Lung (tissue), 12 donors: ENCODE measurements around the gene TNC. TPM values are rescaled to one million over a fixed set of nuclear protein-coding genes. Genes with fewer than 3 reads are reported as not detected.

ENCODE experiments used
- ATAC-seq: fragments of 200-7000 bp; cut with Tn5 transposase; one replicate; pipeline ENCODE4 v1.9.1; 2020; ENCODE audit warnings: moderate number of reproducible peaks; ENCODE audit not compliant: insufficient read depth, low FRiP score
- DNase-seq, 3 donors: peaks; one replicate each; pipeline ENCODE4 v3.0.0-alpha.2; 2013 to 2017
- H3K27ac ChIP-seq, 2 donors: one replicate each; pipeline ENCODE4 v1.5.1; 2013; ENCODE audit warnings: mild to moderate bottlenecking in 2 of 2, moderate library complexity in 2 of 2, control low read depth in 1 of 2, inconsistent platforms in 1 of 2, low read depth in 1 of 2, low read length in 1 of 2
- H3K27me3 ChIP-seq, 3 donors: one replicate each; pipeline ENCODE4 v1.5.1; 2013; ENCODE audit warnings: low read length in 2 of 3; ENCODE audit not compliant: control insufficient read depth in 3 of 3, insufficient read depth in 3 of 3
- H3K36me3 ChIP-seq, 4 donors: one replicate each; pipeline ENCODE4 v1.5.1; 2013; ENCODE audit warnings: low read length in 4 of 4, mild to moderate bottlenecking in 1 of 4, moderate library complexity in 1 of 4; ENCODE audit not compliant: control insufficient read depth in 4 of 4, insufficient read depth in 4 of 4
- H3K4me1 ChIP-seq, 5 donors: one replicate each; pipeline ENCODE4 v1.5.1; 2013; ENCODE audit warnings: low read length in 5 of 5, mild to moderate bottlenecking in 2 of 5, moderate library complexity in 1 of 5; ENCODE audit not compliant: control insufficient read depth in 5 of 5, insufficient read depth in 5 of 5
- H3K4me3 ChIP-seq: one replicate; pipeline ENCODE4 v1.5.1; 2013; ENCODE audit warnings: mild to moderate bottlenecking, control low read depth, moderate library complexity
- H3K9ac ChIP-seq, 2 donors: one replicate each; pipeline ENCODE4 v1.5.1; 2013; ENCODE audit warnings: low read length in 2 of 2, control low read depth in 1 of 2; ENCODE audit not compliant: insufficient read depth in 1 of 2
- H3K9me3 ChIP-seq, 4 donors: one replicate each; pipeline ENCODE4 v1.5.1; 2013; ENCODE audit warnings: low read length in 3 of 4, mild to moderate bottlenecking in 1 of 4, moderate library complexity in 1 of 4; ENCODE audit not compliant: control insufficient read depth in 4 of 4, insufficient read depth in 3 of 4
- WGBS, 2 donors: extraction: QIAGEN DNeasy Blood & Tissue Kit; methylation state at CpG; one replicate each; pipeline ENCODE4 v1.1.7; 2013; 5-methylcytosine and 5-hydroxymethylcytosine counted together
- polyA plus RNA-seq, 2 donors: library from polyadenylated mRNA; stranded (reverse); fragments of 200-250 nt; gene quantifications; one replicate each; pipeline ENCODE4 v1.2.1, GENCODE V29; 2013
- total RNA-seq, 2 donors: library from RNA; depleted of rRNA in 1 of 2; stranded (reverse); fragments of >200 nt in 1 of 2; gene quantifications; one replicate each; pipeline ENCODE4 v1.2.1, GENCODE V29; 2014 to 2021
- TF ChIP-seq, protein P1 (sequence below): IDR thresholded peaks from 2 replicates; pipeline ENCODE4 v1.5.1; 2012; ENCODE audit warnings: mild to moderate bottlenecking; ENCODE audit errors: control extremely low read depth, extremely low read depth
- donor health status: control.
- donor health status: control.
- donor health status: Bipolar disorder and iron deficiency.
- donor health status: healthy.
- donor health status: DM: yes; HTN: yes; CAD: no.

The TNC gene
- total and polyA plus RNA-seq, 4 donors = 3.9 to 242 (median 80.5) TPM

DNA sequence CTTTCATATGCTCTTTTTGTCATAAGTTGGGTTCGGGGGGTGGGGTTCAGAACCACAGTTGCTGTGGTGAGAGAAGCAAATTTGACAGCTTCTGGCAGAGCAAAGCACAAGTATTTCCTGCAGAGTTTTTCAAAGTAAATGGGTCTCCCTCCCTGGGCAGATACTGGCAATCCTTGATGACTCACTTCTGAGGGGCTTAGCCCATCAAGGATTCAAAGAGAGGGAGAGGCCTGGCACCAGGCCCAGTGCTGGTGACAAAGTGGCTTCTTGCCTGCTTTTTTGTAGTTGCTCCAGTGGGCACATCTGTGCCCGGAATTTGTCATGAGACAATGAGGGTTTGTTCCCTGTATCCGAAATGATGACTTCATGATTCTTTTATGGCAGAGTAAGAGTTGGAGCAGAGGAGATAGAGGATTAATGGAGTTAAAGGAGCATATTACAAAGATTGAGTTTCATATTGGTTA lies 46.6 kb upstream of the TNC start:
- peak; percentile 77 to 92 (median 90) for DNase-seq
- Histone ChIP-seq H3K27ac (no peak overlapping the region), H3K9ac (no peak overlapping the region), H3K4me1 (peaks cover 0 to 12% (median 0%) of the 10 kb centered on the region in 5 donors), H3K4me3 (no peak overlapping the region), H3K27me3 (no peaks in the 10 kb centered on the region), H3K9me3 (peaks cover 0 to 3% (median 2%) of the 10 kb centered on the region in 4 donors), H3K36me3 (no peaks in the 10 kb centered on the region)
- no peak for ATAC-seq
- TF ChIP-seq, protein P1, sequence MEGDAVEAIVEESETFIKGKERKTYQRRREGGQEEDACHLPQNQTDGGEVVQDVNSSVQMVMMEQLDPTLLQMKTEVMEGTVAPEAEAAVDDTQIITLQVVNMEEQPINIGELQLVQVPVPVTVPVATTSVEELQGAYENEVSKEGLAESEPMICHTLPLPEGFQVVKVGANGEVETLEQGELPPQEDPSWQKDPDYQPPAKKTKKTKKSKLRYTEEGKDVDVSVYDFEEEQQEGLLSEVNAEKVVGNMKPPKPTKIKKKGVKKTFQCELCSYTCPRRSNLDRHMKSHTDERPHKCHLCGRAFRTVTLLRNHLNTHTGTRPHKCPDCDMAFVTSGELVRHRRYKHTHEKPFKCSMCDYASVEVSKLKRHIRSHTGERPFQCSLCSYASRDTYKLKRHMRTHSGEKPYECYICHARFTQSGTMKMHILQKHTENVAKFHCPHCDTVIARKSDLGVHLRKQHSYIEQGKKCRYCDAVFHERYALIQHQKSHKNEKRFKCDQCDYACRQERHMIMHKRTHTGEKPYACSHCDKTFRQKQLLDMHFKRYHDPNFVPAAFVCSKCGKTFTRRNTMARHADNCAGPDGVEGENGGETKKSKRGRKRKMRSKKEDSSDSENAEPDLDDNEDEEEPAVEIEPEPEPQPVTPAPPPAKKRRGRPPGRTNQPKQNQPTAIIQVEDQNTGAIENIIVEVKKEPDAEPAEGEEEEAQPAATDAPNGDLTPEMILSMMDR = no peak
- WGBS, 2 donors = 48 to 49% methylated on average over 3 of the region's 3 CpGs

DNA sequence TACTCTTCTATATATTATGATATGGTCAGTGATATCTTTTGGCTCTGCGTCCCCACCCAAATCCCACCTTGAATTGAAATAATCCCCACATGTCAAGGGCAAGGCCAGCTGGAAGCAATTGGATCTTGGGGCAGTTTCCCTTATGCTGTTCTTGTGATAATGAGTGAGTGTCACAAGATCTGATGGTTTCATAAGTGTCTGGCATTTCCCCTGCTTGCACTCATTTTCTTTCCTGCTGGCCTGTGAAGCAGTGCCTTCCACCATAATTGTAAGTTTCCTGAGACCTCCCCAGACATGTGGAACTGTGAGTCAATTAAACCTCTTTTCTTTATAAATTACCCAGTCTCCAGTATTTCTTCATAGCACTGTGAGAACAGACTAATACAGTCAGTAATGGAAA lies 45.0 kb upstream of the TNC start:
- ATAC-seq (no peak), DNase-seq (peak in 2 of 3 donors; percentile 26 to 34)
- Histone ChIP-seq H3K27ac (no peak overlapping the region), H3K36me3 (no peaks in the 10 kb centered on the region), H3K9me3 (peaks cover 0 to 3% (median under 1%) of the 10 kb centered on the region in 4 donors), H3K4me1 (peaks cover 0 to 12% (median 0%) of the 10 kb centered on the region in 5 donors), H3K4me3 (no peak overlapping the region), H3K9ac (no peak overlapping the region), H3K27me3 (no peaks in the 10 kb centered on the region)
- TF ChIP-seq, protein P1 = no peak
- 90 to 96% methylated on average over 1 of the region's 1 CpG for WGBS, 2 donors

DNA sequence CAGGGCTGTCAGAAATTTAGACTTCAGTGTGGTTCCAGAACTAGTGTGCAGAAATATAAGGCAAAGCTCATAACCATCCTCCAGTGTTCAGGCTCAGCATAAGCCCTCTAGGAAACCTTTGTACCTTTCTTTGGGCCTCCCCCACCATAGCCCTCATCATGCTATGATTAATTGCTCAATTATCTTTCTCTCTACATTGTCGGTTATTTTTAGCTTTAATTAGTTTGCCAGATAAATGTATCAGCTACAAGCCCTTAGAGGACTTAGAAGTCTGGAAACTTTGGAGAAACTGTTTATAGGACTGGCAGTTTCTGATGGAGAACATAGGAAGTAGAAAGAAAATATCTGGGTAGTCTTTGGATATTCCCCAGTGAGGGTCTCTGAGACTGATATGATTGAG lies 43.5 kb upstream of the TNC start:
- DNase-seq = no peak
- Histone ChIP-seq H3K27me3 (no peaks in the 10 kb centered on the region), H3K9ac (no peak overlapping the region), H3K4me1 (peaks cover 0 to 12% (median 0%) of the 10 kb centered on the region in 5 donors), H3K4me3 (no peak overlapping the region), H3K9me3 (peaks cover 0 to 3% (median under 1%) of the 10 kb centered on the region in 4 donors), H3K36me3 (no peaks in the 10 kb centered on the region), H3K27ac (no peak overlapping the region)
- TF ChIP-seq, protein P1 = no peak
- 67 to 76% methylated on average over 1 of the region's 1 CpG for WGBS, 2 donors
- ATAC-seq = no peak
